NCI-H69 (cell line): Measurements from ENCODE around the gene SHC4.
A peak's percentile ranks its signal among the peaks of the same experiment; 100 is the strongest.

Source experiments
- DNase-seq: peaks from one replicate; lab custom pipeline; 2025; lab: John Stamatoyannopoulos, UW

The SHC4 gene

DNA sequence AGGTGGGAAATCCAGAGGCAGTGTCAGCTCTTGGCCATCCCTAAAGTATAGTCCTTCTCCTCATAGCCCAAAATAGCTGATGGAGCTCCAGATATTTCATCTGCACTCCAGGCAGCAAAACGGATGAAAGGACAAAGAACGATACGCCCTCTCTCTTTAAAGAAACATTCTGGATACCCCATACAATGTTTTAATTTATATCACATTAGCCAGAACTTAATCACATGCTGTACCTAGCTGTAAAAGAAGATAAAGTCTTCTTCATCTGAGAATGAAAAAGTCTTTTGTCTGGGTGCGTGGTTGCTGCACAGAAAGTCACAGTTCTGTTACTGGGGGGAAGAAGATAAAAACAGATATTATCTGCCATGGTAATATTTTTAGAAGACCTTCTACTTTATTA, 4.3 kb upstream of the SHC4 start:
- no peak for DNase-seq

DNA sequence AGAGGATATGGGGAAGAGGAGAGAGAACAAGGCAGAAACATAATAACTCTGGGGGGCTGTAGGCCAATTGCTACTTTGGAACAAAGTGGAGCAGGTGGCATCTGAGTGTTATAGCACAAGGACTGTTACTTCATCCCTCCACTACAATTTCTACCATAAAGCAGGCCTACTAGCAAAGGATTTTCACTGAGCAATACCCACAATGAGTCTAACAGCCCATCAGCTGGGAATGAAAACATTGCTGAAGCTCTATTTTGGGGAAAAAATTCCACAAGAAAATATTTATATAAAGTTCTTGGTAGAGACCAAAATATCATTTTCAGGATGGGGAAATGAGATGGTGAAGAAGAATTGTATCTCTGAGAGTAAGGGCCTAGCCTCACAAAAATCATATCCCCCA, 3.6 kb upstream of the SHC4 start:
- no peak for DNase-seq

DNA sequence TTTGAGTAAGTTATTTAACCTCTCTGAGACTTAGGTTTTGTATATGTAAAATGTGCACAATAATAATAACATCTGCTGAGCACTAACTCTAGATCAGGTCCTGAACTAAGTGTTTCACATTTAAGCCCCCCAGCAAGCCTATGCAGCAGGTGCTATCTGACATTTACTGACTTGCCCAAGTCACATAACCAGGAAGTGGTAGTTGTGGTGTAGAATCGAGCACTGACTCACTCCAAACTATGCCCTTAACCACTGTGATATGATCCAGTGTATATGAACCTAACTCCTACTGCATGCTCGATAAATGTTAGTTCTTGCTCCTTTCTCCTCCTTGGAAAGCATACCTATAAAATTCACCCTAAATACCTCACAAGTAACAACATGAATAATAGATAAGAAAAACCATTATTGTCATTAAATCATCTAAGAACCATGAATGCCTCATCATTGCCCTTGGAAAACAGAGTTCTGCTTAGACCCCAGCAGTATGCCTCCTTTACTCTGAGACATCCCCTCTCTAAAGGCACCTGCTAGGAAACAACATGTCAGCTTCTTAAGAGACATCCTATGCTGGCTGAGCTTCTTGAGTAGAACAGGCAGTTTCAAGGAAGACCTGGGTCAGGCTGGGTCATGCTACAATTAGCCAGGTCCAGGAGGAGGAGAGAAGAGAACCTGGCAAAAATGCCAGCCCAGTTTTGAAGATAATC, 3.0 kb upstream of the SHC4 start:
- no peak for DNase-seq

DNA sequence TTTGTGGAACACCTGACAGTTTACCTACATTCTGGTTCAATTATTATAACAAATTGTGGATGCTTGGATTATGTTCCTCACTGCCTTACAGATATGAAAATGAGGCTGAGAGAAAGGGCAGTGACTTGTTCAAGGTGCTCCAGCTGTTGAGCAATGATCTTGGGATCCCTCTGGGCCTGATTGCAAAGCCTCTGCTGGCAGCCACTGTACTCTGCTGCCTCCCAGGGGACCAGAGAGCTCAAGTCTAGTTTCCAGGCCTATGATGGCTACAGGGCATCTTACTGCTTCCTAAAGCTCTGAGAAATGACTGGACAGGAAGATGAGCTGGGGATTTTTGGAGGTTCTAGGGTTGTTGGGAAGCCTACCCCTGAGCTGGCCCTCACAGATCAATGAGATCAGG, 2.3 kb upstream of the SHC4 start:
- peak; percentile 51 for DNase-seq

DNA sequence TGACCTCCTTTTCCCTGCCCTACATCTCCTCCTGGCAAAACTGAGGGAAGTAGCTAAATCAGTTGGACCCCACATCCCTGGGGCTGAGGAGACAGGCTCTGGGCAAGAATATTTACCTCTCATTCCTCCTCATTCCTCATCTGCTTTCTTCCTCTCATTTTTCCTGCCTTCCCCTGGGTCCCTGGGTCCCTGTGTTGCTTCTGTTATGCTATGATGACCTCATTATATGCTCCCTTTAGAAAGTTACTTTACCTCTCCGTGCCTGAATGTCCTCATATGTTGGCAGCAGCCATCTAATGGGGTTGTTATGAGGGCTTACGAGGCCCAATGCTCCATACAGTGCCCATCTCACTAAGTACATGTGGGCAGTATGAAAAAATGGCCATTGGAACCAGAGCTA, 1.2 kb upstream of the SHC4 start:
- DNase-seq, result no peak

DNA sequence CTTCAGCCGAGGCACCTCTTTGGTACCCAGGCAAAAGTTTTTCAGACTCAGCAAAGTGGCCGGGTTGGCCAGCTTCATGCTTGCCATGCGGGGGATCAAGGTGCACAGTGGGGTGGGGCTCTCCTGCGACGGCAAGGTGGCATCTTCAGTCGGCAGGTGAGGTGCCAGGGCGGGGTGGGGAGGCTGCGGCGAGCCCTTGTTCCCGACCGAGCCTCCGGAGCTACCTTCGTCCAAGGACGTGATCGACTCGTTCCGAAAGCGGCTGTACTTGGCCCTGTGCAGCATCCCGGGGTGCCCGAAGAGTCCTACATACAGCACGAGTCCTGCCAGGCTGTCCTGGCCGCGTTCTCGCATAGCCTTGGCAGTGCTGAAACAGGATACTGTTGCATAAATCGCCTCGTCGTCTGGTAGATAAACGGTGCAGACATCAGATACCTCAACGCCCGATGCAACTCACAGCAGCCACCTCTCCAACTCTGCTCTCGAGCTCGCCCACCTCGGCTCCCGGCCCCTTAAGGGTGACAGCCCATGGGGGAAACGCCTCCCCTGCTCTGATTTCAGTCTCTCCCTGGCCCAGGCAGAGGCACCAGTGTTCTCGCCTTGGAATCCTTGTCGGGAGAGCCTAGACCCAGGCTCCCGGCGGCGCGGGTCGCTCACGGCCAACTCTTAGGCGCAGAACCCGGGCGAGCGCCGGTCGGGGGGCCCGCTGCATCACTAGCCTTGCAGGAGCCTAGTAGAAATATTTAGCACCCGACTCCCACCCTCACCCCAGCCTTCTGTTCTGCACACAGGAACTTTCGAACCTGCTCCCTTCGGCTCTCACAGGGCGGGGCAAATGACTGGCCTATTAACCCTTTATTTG, 826 bp downstream of the SHC4 start:
- peak; percentile 60 for DNase-seq

DNA sequence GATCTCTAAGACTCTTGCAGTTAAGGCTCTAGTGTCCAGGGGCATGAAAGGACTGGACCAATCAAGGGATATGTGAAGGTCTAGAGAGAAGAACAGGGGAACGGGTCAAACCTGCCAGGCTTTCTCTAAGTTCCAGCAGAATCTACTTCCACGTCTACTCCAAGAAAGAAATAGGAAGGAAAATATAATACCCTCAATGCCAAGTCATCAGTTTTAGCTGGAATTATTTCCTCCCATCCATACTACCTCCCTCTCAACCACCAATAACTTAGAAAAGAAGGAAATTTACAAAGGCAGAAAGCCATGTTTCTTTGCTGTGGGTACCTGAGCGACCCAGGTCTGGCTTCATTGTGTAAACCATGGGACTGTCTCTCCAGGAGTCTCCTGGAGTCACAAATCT, 7.8 kb downstream of the SHC4 start:
- DNase-seq, result no peak

DNA sequence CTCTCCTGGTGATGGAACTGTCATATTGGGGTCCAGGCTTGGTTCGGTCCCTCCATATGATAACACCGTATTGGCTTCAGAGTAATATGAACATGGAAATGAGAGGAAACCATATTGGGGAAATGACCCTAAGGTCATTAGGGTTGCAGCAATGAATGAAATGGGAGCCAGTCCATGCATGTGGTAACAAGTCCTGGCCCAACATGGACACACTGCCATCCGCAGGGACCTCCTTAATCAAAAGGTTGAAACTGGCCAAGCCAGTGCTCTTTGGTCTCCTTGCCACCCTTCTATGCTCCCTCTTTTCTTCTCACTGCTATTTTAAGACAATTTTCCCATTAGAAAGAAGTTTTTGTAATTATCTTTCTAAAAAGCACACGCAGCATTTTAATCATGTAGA, 8.3 kb downstream of the SHC4 start:
- DNase-seq, result no peak

DNA sequence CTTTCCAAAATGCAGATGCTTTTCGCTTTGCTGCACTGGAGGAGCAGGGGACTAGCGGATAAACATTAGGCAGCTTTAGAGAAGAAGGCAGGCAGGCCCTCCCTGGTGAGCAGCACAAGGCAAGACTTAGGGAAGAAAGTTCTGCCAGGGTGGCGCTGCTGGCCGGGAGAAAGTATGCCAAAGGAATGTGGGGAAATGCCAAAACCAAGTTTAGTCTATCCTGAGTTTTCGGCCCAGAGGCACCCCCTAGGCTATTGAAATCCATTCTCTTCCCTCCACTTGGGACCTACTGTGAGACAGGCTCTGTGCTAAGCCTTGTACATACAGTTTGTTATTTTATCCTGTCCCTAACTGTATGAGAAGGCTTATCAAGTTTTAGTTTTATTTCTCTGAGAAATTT, 9.2 kb downstream of the SHC4 start:
- no peak for DNase-seq

DNA sequence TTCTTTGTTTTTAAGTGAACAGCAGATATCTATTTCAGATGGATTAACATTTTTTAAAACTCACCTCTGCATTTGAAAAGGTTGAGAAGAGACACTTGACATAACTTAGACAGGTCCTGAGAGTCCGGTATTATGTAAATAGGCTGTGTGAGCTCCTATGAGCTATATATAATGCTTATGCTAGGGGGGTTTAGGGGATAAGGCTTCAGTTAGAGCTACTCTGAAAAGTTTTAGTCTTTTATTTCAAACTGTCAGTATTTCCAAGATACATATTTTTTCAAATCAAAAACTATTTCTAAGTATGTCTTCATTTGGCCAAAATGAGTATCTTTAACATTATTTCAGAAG, 16.9 kb downstream of the SHC4 start:
- no peak for DNase-seq

DNA sequence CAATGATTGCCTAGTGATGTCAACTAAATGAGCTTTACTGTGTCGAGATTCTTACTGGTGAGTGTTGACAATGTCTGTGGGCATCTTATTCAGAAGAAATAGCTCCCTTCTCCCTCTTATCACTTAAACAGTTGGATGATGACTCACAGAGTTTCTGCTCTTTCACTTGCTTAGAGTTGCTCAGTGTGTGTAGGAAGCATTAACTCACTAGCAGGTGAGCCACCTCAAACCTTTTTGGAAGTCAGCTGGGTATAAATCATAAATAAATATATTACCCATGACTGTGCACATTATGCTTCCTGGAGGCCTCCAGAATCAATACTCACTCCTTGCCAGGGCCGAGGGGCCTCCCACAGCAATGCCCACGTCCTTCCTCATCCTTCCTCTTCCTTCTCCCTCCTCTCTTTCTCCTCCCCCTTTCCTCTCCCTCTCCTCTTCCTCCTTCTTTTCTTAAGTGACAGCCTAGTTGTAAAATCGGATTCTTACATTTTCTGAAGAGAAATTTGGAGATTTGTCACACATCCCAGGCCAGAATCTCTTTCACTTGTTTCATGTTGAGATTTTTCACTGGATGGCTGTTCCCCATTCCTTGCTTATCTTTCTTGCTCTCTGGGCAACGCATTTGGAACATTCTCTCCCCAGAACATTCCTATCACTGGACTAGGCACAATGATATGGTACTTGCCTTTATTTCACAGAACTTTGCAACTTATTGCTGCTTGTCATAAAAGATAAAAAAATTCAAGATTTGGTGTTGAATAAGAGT, 17.5 kb downstream of the SHC4 start:
- DNase-seq, result no peak

DNA sequence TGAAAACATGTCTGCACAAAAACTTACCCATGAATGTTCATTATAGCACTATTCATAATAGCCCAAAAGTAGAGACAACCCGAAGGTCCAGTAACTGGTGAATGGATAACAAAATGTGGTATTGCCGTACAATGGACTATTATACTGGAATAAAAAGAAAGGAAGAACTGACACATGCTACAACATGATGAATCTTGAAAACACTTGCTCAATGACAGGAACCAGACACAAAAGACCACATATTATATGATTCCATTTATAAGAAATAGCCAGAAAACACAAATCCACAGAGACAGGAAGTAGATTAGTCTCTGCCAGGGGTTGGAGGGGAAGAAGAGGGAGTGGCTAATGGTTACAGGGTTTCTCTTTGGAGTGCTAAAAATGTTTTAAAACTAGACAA, 18.3 kb downstream of the SHC4 start:
- DNase-seq, result no peak

DNA sequence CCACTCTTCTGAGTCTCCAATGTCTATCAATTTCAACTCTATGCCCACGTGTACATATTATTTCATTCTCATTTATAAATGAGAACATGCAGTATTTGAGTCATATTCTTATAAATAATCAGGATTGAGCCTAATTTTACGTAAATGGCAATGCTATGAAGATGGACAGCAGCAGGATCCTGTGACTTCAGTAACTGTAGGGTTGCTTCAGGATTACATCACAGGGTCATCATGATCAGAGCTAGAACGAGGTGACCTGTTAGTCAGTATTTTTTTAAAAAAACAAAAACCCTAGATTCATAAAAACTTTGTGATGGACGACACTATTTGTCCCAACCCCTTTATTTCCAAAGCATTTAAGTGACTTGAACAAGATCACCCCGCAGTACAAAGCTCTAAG, 21.8 kb downstream of the SHC4 start:
- no peak for DNase-seq

DNA sequence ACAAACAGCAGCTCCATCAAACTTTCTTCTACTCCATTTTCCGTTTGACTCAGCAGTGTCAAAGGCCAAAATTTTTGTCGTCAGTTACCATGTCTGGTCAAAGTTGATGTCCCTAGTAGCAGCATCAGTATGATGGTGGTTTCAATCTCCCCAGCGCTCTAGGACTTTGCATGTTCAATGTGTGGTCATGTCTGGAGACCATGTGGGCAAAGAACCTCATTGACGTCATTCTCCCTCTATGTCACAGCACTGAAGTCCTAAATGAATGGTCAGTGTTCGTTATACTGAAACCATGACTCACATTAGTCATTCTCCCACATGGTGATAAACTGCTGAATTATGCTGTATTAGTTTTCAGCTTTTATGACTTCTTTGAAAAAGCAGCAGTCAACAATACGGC, 23.2 kb downstream of the SHC4 start:
- peak; percentile 14 for DNase-seq

DNA sequence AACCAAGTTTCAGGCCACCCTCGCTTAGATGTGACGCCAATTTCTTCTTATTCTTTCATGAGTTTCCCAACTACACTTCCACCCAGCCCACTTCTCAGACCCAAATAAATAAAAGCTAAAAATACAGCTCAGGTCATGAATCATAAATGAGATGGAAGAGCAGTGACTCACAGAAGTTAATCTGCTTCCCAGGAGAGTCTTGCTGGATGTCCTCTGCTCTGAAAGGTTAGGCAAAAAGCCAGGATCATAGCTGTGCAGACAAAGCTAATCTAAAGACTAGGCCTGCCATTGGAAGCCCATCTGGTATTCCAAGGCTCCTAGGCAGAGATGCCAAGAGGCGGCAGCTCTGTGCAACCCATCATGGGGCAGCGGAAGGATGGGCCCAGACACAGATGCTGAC, 24.1 kb downstream of the SHC4 start:
- peak; percentile 63 for DNase-seq

DNA sequence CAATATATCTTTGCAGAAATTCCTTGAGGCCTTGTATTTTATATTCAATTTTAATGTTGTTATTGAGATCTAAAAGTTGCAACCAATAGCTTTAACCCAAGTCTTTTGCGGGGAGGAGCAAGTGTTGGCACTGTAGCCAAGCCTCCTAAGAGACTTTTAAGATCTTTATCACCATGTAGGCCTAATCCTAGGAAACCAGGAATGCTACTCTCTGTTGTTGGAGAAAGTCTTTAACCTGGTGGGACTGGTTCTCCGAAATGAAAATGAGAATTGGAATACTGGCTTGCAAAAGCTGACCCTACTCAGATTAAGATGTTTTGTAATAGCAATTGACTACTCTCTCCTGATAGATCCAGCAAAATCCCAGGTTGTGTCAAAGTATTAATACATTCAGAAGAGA, 25.8 kb downstream of the SHC4 start:
- DNase-seq, result no peak

DNA sequence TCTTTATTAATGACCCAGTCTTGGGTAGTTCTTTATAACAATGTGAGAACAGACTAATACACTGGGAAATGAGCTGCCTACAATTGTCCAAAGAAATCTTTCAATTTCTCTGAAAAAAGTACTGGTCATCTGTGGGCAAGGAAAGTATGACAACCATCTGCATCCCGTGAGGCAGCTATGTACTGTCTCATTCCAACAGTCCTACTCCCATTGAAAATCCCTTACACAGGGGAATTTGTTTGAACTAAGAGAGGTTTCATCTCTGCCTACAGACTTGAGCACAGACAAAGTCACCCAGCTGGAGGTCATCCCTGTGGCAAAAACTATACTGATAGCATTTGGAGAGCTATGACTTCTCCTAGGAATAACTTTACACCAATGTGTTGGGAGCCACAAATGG, 27.1 kb downstream of the SHC4 start:
- DNase-seq, result no peak

DNA sequence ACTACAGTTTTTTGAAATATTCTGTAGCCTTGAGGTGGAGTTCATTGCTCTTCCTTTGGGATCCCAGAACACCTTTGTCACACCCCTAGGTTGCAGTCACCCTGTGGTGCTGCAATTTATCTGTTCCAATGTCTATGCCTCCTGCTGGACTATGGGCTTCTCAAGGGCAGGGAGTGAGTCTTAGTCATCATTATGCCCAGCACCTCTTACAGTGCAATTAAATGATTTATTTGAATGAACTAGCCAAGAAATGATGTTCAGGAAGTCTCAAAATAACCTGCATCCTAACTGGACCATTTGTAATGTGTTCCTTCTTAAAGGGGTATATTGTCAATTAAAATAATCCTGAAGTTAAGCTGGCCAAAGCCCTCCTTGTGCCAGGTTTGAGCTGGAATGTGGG, 28.5 kb downstream of the SHC4 start:
- DNase-seq, result no peak

DNA sequence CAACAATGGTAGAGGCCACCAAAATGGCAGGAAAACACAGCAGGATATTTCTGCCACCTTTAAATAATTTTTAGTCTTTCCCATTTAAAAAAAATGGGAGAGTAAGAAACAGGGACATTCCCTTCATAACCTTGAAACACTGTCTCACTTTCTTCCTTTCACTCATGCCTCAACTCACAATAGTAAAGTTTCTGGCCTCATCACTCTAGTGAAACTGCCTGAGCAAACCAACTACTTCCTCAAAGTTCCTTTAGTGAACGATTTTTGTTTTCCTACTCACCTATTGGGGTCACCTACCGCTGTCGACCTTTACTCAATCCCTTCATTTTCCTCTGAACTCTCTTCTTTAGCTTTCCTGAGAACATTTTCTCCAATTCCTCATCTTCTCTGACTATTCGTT, 33.0 kb downstream of the SHC4 start:
- DNase-seq, result no peak

DNA sequence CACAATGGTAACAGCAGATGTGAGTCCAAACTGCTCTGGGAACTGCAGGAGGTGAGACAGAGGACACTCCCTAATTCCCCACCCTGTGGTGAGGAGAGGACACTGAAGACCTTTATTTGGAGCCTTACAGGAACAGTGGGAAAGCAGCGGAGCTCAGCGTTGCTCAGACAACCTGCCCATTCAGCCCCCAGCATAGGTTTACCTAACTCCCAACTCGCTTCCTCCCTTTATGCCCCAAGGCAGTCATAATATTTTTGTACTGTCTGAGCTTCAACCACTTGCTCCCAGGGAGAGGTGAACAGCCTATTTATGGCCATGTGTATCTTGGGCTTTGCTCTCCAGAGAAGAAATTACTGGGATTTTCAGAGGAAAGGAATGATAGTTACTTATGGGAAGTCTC, 34.1 kb downstream of the SHC4 start:
- peak; percentile 94 for DNase-seq

DNA sequence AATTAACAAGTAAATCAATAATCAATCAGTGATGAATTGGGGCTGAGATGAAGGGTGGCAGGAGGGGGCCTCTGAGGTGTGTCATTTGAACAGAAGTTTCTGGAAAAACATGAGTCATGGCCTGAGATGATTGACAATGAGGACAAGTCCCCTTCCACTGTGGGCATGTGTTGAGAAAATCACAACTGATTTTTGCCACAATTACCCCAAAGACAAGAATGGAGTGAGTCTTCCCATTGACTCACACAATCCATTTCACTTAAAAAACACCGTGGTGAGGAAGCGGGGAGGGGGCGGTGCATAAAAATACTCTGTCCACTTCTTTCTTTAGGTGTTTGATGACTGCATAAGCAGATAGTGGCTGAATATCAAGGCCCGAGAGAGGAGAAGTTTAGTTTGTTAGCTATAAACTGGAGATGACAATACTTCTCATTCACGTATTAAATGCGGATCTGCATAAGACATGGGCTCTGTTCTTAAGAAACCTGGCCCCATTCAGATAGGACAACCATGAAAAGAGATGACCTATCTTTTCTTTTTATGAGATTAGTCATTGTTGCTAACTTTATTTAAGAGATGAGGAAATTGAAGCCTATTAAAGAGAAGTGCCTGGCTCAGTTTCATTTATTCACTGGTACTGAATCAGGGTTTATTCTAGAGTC, 34.7 kb downstream of the SHC4 start:
- no peak for DNase-seq

DNA sequence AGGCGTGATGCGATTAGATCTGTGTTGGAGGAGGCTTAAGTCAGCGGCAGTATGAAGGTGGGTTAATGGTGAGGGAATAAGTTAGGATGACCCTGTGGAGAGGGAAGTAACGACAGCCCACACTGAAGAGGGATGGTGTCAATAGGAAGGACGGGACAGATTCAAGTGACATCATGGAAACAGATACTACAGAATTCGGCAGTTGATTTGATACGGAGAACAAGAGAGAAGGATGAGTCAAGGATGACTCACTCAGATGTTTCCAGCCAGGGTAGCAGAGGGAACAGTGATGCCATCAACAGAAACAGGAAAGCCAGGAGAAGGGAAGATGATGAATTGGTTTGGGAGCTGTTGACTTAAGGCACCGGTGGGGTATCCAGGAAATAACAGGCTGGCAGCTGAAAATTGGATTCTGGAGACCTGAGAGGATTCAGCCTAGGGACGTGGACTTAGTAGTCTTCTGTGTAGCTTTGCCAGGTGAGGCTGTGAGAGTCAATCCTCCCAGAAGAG, 38.0 kb downstream of the SHC4 start:
- DNase-seq, result peak; percentile 78
